HCT116 (cell line): Measurements from ENCODE around the gene CUX1. TPM values are rescaled to one million over a fixed set of nuclear protein-coding genes. Genes with fewer than 3 reads are reported as not detected.

ENCODE experiments used
- ATAC-seq: fragments of 200-7000 bp; cut with Tn5 transposase; 2 replicates; pipeline ENCODE4 v1.9.1; 2020; ENCODE audit warnings: mild to moderate bottlenecking, moderate library complexity
- BruUV-seq: library from RNA; stranded (reverse); fragments of 400-500 nt; replicated peaks from 2 replicates; lab custom pipeline; 2021; lab: Mats Ljungman, UMichigan
- CTCF ChIA-PET: fragments of 300-600 bp; sonication (Branson Sonifier 250); formaldehyde crosslinking; loops from one replicate; lab custom pipeline; 2021; ENCODE audit warnings: antibody characterized with exemption; lab: Charles Lee
- POLR2A ChIA-PET: fragments of 300-600, 350-600 bp; sonication (Branson Sonifier 250); formaldehyde crosslinking; loops from one replicate; lab custom pipeline; 2021; ENCODE audit warnings: antibody characterized with exemption; lab: Charles Lee
- RAD21 ChIA-PET, 2 experiments: fragments of 300-600 bp; sonication (Branson Sonifier 250); formaldehyde crosslinking; loops; one replicate each; lab custom pipeline; 2023; ENCODE audit warnings: low total read pairs in 2 of 2; ENCODE audit not compliant: uncharacterized antibody in 2 of 2, unreplicated experiment in 2 of 2, low non-redundant PET in 1 of 2; lab: Charles Lee
- DNase-seq: peaks from one replicate; pipeline ENCODE4 v3.0.0-alpha.2; 2010; ENCODE audit warnings: low read depth, low spot score
- H2AFZ ChIP-seq: fragments of 200-600 bp; shearing (Covaris generic), sonication (generic); 2 replicates; pipeline ENCODE4 v1.6.1; 2017; ENCODE audit warnings: low read depth, mixed run types, mixed read lengths, antibody characterized with exemption, low read length; ENCODE audit not compliant: poor library complexity, severe bottlenecking
- H3K27ac ChIP-seq: 2 replicates; pipeline ENCODE4 v1.5.1; 2012; ENCODE audit warnings: low read depth, low read length
- H3K27me3 ChIP-seq: fragments of 200-600 bp; sonication (generic); 2 replicates; pipeline ENCODE4 v1.6.1; 2016; ENCODE audit warnings: mixed run types, low read length, mixed read lengths; ENCODE audit not compliant: insufficient read depth
- H3K36me3 ChIP-seq, 2 experiments: fragments of 200-500 bp in 1 of 2; fragments of 200-600 bp in 1 of 2; sonication (Bioruptor generic) in 1 of 2; sonication (generic) in 1 of 2; 2 replicates each; pipeline versions ENCODE4 v1.5.1 to v1.6.1; 2014 to 2016; ENCODE audit warnings: low read length in 2 of 2, inconsistent platforms in 1 of 2, mixed read lengths in 1 of 2, mixed run types in 1 of 2; ENCODE audit not compliant: insufficient read depth in 2 of 2, control insufficient read depth in 1 of 2
- H3K4me1 ChIP-seq, 2 experiments: fragments of 200-600 bp in 1 of 2; sonication (generic) in 1 of 2; 2 replicates each; pipeline versions ENCODE4 v1.5.1 to v1.6.1; 2012 to 2017; ENCODE audit warnings: low read length in 2 of 2, inconsistent platforms in 1 of 2, mild to moderate bottlenecking in 1 of 2, mixed read lengths in 1 of 2, mixed run types in 1 of 2, moderate library complexity in 1 of 2; ENCODE audit not compliant: insufficient read depth in 2 of 2, control insufficient read depth in 1 of 2
- H3K4me2 ChIP-seq: fragments of 200-600 bp; sonication (generic); 2 replicates; pipeline ENCODE4 v1.6.1; 2017; ENCODE audit warnings: mixed run types, low read length, mixed read lengths
- H3K4me3 ChIP-seq, 2 experiments: fragments of 200-600 bp in 1 of 2; sonication (generic) in 1 of 2; replicated peaks in 1 of 2; 2 replicates each; pipeline ENCODE4 v1.5.1; 2011 to 2016; ENCODE audit warnings: low read length in 2 of 2, control low read depth in 1 of 2, low read depth in 1 of 2, mild to moderate bottlenecking in 1 of 2, mixed read lengths in 1 of 2, mixed run types in 1 of 2
- H3K79me2 ChIP-seq: fragments of 200-600 bp; sonication (generic); 2 replicates; pipeline ENCODE4 v1.6.1; 2017; ENCODE audit warnings: mild to moderate bottlenecking, mixed run types, low read length, moderate library complexity, mixed read lengths; ENCODE audit not compliant: insufficient read depth
- H3K9ac ChIP-seq: fragments of 200-600 bp; sonication (generic); 2 replicates; pipeline ENCODE4 v1.6.1; 2016; ENCODE audit warnings: low read length, mixed read lengths
- H3K9me2 ChIP-seq: fragments of 200-600 bp; sonication (generic), shearing (Covaris generic); 2 replicates; pipeline ENCODE4 v1.6.1; 2017; ENCODE audit warnings: mixed run types, mild to moderate bottlenecking, moderate library complexity; ENCODE audit not compliant: insufficient read depth
- H3K9me3 ChIP-seq, 2 experiments: fragments of 200-500 bp in 1 of 2; fragments of 200-600 bp in 1 of 2; sonication (Bioruptor generic) in 1 of 2; sonication (generic) in 1 of 2; 2 replicates each; pipeline ENCODE4 v1.6.1; 2014 to 2017; ENCODE audit warnings: low read length in 2 of 2, mixed read lengths in 2 of 2, inconsistent platforms in 1 of 2, low read depth in 1 of 2, mild to moderate bottlenecking in 1 of 2, mixed run types in 1 of 2, moderate library complexity in 1 of 2; ENCODE audit not compliant: control insufficient read depth in 1 of 2, insufficient read depth in 1 of 2
- H4K20me1 ChIP-seq: fragments of 200-600 bp; sonication (generic), shearing (Covaris generic); 2 replicates; pipeline ENCODE4 v1.6.1; 2017; ENCODE audit warnings: mixed run types, mild to moderate bottlenecking, moderate library complexity; ENCODE audit not compliant: insufficient read depth
- CBX3 ChIP-seq: IDR thresholded peaks from 2 replicates; pipeline ENCODE4 v1.6.1; 2012; ENCODE audit warnings: low read depth
- CEBPB ChIP-seq: IDR thresholded peaks from 2 replicates; pipeline ENCODE4 v1.6.1; 2012; ENCODE audit warnings: low read depth
- EGR1 ChIP-seq: IDR thresholded peaks from 2 replicates; pipeline ENCODE4 v1.6.1; 2012; ENCODE audit warnings: low read depth
- ELF1 ChIP-seq: IDR thresholded peaks from 2 replicates; pipeline ENCODE4 v1.6.1; 2012; ENCODE audit warnings: low read depth, borderline replicate concordance
- EZH2phosphoT487 ChIP-seq: fragments of 200-600 bp; IDR thresholded peaks from 2 replicates; pipeline ENCODE4 v1.6.1; 2018; ENCODE audit warnings: antibody characterized with exemption, borderline replicate concordance
- FOSL1 ChIP-seq: IDR thresholded peaks from 2 replicates; pipeline ENCODE4 v1.6.1; 2012; ENCODE audit warnings: low read depth
- JUND ChIP-seq: IDR thresholded peaks from 2 replicates; pipeline ENCODE4 v1.6.1; 2012
- POLR2A ChIP-seq: IDR thresholded peaks from 2 replicates; pipeline ENCODE4 v1.7.0; 2011; ENCODE audit warnings: borderline replicate concordance; ENCODE audit not compliant: insufficient read depth, insufficient read length; ENCODE audit errors: extremely low read depth
- POLR2AphosphoS5 ChIP-seq: IDR thresholded peaks from 2 replicates; pipeline ENCODE4 v1.6.1; 2011; ENCODE audit warnings: mild to moderate bottlenecking, low read depth, low read length, moderate library complexity
- REST ChIP-seq: IDR thresholded peaks from 2 replicates; pipeline ENCODE4 v1.6.1; 2012; ENCODE audit warnings: low read depth
- SP1 ChIP-seq: IDR thresholded peaks from 2 replicates; pipeline ENCODE4 v1.6.1; 2012; ENCODE audit warnings: low read depth
- SRF ChIP-seq: IDR thresholded peaks from 2 replicates; pipeline ENCODE4 v1.6.1; 2012; ENCODE audit warnings: low read depth
- ZNF274 ChIP-seq: fragments of 200-500 bp; sonication (Bioruptor generic); IDR thresholded peaks from 2 replicates; pipeline ENCODE4 v1.6.1; 2014; ENCODE audit warnings: mild to moderate bottlenecking, low read depth, low read length, inconsistent platforms
- intact Hi-C: fragments of 100-400 bp; cut with micrococcal nuclease; formaldehyde crosslinking; loops from 2 replicates; pipeline ENCODE4 v1.10.0; 2022
- total RNA-seq: library from RNA; stranded (reverse); gene quantifications from one replicate; pipeline ENCODE4 v1.2.1, GENCODE V29; 2021; ENCODE audit not compliant: unreplicated experiment

The CUX1 gene
- total RNA-seq, 1 experiment from 2014 or later = 68.9 TPM

- CTCF ChIA-PET = no interaction called here
- peaks cover 39 to 52% of the 10 kb centered on the region in 2 experiments for H3K4me1 ChIP-seq
- H3K4me3 ChIP-seq = no peak overlapping the region
- H3K27ac ChIP-seq = no peak overlapping the region
- H3K36me3 ChIP-seq = peaks cover 0 to 6% of the 10 kb centered on the region in 2 experiments; a peak in 1 of 4 replicates
- no peak for ATAC-seq
- no peaks in the 10 kb centered on the region for H3K9me3 ChIP-seq
- H3K9ac ChIP-seq = no peak overlapping the region
- no peaks in the 10 kb centered on the region for H3K9me2 ChIP-seq
- H3K27me3 ChIP-seq = no peaks in the 10 kb centered on the region
- no TSS peak for BruUV-seq
- no peak overlapping the region for H2AFZ ChIP-seq
- TF ChIP-seq EZH2phosphoT487 (no peak), ZNF274 (no peak), CEBPB (no peak), CBX3 (no peak), POLR2A (no peak), ELF1 (no peak), FOSL1 (no peak), POLR2AphosphoS5 (no peak), REST (no peak), EGR1 (no peak), SRF (no peak), JUND (no peak), SP1 (no peak)
- POLR2A ChIA-PET = interaction anchor here (0.7 kb wide), 1 partner anchor 113 kb away, joined by 4 read pairs; no protein-coding TSS in a partner anchor
- no peaks in the 10 kb centered on the region for H3K79me2 ChIP-seq
- H3K4me2 ChIP-seq = no peak overlapping the region
- no peak for DNase-seq
- RAD21 ChIA-PET = no interaction called here
- H4K20me1 ChIP-seq = no peaks in the 10 kb centered on the region
- intact Hi-C loops = no loop called here
Observed at GRCh38 chr7:102103027-102103372, 285.6 kb downstream of the CUX1 start.
